Ecto neural progenitor cell (in vitro differentiated cells): ENCODE measurements around the gene SGCD.

ENCODE experiments used
- DNase-seq: peaks from one replicate; pipeline ENCODE4 v3.0.0-alpha.2; 2018; ENCODE audit warnings: low spot score

SGCD gene

GRCh38 chr5:156515121-156515520, 188.2 kb downstream of the SGCD start:
- no peak for DNase-seq

GRCh38 chr5:156515803-156516360, 188.9 kb downstream of the SGCD start:
- peak; percentile 43 for DNase-seq

- DNase-seq = no peak
These were observed 195.9 kb downstream of the SGCD start for GRCh38 chr5:156522651-156523529.

- DNase-seq = no peak
These were observed 196.6 kb downstream of the SGCD start for GRCh38 chr5:156523607-156524006.

- DNase-seq = no peak
These were observed 199.3 kb downstream of the SGCD start for GRCh38 chr5:156526081-156526925.

DNA sequence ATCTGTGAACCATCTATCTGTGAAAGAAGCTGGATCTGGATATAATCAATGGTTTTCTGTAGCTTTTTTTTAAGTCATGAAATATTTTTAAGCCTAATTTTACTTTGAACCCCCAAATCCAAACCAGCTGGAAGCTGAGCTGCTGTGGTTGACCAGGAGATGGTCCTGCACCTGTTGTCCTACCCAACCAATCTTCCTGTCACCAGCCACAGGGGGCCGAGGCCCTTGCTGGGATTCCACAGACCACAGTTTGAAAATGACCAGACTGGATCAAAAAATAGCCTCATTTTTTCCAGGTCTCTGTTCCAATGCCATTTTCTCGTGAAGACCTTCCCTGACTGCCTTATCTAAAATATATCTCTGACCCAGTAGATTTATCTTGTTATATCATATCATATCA, 200.6 kb downstream of the SGCD start:
- no peak for DNase-seq

DNA sequence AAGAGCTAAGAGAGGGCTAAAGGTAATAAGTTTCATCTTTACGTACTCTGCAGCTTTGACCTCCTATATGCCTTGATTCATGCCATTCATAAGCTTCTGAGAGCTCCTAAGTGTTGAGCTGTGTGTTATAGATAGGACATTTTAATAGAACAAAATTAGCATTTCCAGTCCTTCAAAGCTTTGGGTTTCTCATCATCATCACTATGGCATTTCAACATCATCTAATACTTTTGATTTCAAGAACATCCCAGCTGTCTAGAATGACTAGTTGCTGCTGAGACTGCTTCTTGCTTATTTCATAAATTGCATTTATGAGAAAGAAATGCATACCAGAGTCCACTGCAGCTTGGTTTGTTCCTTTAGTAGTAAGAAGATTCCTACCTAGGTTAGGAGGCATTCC, 201.7 kb downstream of the SGCD start:
- DNase-seq = no peak

- no peak for DNase-seq
These were observed 202.9 kb downstream of the SGCD start for GRCh38 chr5:156529892-156530291.

GRCh38 chr5:156531199-156531598, 204.2 kb downstream of the SGCD start:
- no peak for DNase-seq

GRCh38 chr5:156532921-156533320, 206.0 kb downstream of the SGCD start:
- DNase-seq = no peak

- no peak for DNase-seq
These were observed 207.1 kb downstream of the SGCD start for GRCh38 chr5:156534085-156534484.

DNA sequence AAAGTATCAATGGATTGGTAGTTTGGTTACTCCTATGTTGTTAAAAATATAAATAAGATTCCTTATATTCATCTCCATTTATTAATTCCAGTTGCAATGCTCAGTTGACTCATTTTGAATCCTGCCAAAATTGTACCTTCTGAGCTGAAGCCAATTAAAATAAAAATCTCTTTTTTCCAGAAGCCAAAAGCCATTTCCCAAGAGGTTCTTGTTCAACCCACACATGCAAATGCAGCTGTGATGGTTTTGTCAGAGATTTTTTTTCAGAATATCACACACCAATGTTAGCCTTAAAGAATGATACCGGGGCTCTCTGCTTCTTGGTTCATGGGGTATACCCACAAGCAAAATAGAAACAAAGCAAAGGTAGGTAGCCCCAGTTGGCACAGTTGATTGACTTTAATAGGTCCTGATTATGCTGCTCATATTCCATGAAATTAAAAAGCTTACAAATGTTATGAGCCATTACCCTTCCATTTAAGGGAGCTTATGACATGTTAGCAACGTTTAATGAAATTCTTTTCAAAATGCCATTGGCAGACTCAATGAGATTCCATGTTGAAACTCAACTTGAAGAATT, 208.0 kb downstream of the SGCD start:
- no peak for DNase-seq

DNA sequence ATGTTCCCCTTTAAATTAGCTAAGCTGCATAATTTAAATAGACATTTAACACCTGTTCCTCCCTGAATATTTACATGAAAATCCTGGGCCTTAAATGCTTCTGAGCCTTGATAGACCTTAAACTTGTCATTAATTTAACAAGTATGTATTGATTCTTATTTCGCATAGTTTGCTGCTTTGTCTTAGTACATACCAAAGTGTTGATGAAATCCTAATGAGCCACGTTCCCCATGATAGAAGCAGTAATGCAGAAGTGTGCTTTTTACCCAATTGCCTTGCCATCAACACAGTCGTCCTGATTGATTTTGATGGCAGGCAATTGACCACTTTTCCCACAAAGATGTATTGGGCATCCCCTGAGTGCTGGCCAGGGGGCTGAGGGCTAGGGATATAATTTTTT, 213.5 kb downstream of the SGCD start:
- DNase-seq = no peak

- no peak for DNase-seq
These were observed 214.6 kb downstream of the SGCD start for GRCh38 chr5:156541582-156541981.

DNA sequence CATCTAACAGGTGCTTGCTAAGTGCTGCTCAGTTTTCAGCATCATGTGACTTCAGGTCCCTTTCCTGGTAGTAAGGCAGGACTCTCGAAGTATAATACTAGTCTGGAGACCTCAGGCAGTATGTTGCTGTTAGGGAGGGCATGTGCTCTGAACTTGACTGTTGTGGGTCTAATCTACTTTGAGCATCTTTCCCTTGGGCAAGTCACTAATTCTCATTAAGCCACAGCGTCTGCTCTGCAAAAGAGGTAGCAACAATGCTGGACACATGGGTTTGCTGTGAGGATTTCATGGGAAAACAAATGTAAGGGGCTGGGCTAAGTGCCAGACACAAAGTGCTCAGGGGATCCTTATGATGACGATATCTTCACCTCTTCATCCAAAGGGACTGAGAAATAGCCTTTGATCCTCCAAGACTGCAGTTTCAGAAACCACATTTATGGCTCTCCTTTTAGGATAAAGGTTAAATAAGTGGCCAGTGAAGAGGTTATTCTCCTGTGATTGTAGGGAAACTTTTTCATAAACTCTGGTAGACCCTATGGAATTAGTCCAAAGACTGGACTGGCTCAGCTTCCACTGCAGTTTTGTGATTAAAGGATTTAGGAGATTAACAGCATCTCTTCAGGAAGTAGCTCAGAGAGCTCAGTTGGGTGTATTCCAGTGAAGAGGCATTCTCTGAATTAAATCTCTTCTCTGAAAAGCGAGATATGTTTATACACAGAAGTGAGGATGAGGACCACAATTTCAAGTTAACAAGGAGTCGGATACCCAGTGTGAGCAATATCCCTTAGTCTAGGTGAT, 216.6 kb downstream of the SGCD start:
- no peak for DNase-seq

DNA sequence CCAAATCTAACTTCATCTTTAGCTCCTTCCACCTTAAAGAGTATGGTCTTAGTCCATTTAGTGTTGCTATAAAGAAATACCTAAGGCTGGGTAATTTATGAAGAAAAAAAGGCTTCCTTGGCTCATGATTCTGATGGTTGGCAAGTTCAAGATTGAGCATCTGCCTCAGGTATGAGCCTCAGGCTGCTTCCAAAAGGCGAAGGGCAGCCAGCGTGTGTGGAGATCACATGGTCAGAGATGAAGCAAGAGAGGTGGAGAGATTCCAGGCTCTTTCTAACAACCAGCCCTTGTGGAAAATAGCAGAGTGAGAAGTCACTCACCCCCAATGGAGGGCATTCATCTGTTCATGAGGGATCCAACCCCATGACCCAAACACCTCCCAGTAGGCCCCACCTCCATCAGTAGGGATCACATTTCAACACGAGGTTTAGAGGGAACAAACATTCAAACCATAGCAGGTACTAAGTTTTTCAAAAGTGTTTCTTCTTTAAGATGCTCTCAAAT, 225.9 kb downstream of the SGCD start:
- no peak for DNase-seq

DNA sequence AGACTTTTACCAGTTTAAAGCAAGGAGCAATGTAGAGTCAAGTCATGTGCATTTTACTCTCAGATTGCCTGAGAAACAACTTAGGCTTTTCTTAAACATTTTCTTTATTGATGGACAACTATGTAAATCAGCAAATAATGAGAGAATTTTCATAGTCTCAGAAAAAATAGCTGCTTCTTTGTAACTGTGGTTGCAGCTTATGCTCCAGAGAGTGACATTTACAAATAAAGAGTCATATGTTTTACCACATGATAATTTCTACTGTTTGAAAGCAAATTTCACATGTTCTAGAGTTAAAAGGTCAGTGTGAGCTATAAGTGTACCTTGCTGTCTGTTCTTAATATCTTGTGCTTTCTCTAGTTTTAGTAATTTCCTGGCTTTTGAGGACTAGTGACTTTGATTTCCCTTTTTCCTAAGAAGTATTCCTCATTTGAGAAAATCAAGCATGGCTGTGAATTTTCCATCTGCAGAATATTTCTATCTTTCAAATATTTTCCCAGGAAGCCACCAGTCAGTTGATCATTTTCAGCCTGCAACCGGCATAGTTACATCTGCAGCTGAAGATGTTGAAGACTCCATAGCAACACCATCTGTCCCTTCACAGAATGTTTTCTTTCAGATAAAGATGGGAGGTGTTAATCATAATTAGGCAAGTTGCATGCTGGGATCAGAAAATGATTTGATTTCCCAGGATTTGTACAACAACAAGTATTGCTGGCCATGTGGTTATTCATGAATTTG, 229.9 kb downstream of the SGCD start:
- DNase-seq = no peak

DNA sequence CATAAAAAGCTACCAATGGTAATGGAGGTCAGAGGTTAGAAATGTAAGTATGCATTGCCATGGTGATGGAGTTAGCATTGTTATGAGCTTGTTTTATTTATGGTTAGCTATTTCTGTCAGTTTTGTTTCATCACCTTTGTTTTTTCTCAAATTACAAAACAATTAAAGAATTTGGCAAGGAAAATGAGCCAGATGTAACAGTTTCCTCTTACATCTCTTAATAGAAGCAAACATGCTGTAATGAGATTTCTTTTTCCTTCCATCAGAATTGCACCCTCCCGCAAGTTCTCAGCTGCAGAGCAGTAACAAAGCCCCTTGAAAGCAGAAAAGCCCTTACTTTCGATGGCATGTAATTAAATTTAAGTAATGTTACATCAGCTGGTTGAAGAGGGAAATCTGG, 233.0 kb downstream of the SGCD start:
- DNase-seq = no peak

DNA sequence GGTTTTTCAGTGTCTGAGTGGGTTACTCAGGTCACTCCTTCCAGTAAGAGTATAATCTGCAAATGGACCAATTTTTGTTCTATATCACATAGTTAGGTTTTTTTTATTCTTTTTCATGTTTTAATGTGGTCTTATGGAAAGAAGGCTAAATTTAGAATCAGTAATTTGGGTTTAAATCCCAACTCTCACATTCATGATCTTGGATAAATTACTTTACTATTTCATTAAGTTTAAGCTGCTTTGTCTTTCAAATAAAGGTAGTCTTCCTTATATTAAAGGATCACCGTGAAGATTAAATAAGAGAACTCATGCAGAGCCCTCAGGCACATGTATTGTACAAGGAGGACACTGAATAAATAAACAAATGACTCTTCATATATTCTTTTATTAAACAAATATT, 234.7 kb downstream of the SGCD start:
- no peak for DNase-seq

DNA sequence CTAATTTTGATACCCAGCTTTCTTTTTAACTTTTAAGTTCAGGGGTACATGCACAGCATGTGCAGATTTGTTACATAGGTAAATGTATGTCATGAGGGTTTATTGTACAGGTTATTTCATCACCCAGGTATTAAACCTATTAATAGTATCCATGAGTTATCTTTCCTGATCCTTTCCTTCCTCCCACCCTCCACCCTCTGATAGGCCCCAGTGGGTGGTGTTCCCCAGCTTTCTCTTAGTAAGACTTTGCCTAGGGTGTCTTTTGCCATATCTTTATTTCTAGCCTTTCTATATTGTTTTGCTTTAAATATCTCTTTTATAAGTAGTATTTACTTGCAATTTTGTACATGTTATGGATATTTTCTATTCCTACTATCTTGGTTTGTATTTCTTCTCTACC, 243.7 kb downstream of the SGCD start:
- DNase-seq = no peak

- no peak for DNase-seq
These were observed 254.8 kb downstream of the SGCD start for GRCh38 chr5:156581725-156582124.
